Measurements from ENCODE around the gene MARCHF2. TPM values are rescaled to one million over a fixed set of nuclear protein-coding genes. Genes with fewer than 3 reads are reported as not detected.

Gene MARCHF2
- total and polyA plus RNA-seq, 2 donors (not counting 3 experiments of a cell fraction or from before 2014, with no cell fraction given) = 43.5 to 91.9 TPM

- Histone ChIP-seq H3K79me2 (ENCODE audit: control insufficient read depth, insufficient read depth, low read length) (peaks cover 61% of the 10 kb centered on the region), H3K27me3 (ENCODE audit: control insufficient read depth in 2 of 2, insufficient read depth in 2 of 2, low read length in 2 of 2) (no peaks in the 10 kb centered on the region), H3K4me2 (ENCODE audit: insufficient read depth, low read length) (no peak overlapping the region), H3K4me1 (ENCODE audit: control insufficient read depth, extremely low read depth, insufficient read depth, low read length) (peaks cover 32% of the 10 kb centered on the region), H3K9ac (replicated peaks; ENCODE audit: extremely low read depth, insufficient read depth, low read length) (no peak overlapping the region), H3K36me3 (ENCODE audit: control insufficient read depth in 2 of 2, extremely low read depth in 1 of 2, insufficient read depth in 2 of 2, low read length in 2 of 2) (peaks cover 0 to 8% of the 10 kb centered on the region in 2 experiments), H3K27ac (ENCODE audit: insufficient read depth, low read depth, low read length) (peak overlapping the region; percentile 70), H2AFZ (ENCODE audit: low read depth, low read length) (no peak overlapping the region), H4K20me1 (replicated peaks; ENCODE audit: control insufficient read depth, extremely low read depth, insufficient read depth, low read length) (no peaks in the 10 kb centered on the region), H3K9me3 (replicated peaks; ENCODE audit: control insufficient read depth, insufficient read depth, low read length) (no peaks in the 10 kb centered on the region), H3K4me3 (replicated peaks in 1 of 3; ENCODE audit: insufficient read depth in 1 of 3, low read depth in 1 of 3, low read length in 3 of 3) (no peak overlapping the region), H3K9me1 (replicated peaks; ENCODE audit: control insufficient read depth, extremely low read depth, insufficient read depth, low read length) (no peaks in the 10 kb centered on the region)
- dilution Hi-C loops (cut with MboI; ENCODE audit: extremely low pct_ligation_motif_present, low sequenced_read_pairs) = no loop called here
- DNase-seq (ENCODE audit: low read depth, low spot score) (no peak), FAIRE-seq (no peak)
- TF ChIP-seq MYC (IDR thresholded peaks at IDR 0.05; ENCODE audit: low read depth, low read length) (no peak), GATA2 (IDR thresholded peaks at IDR 0.05; ENCODE audit: insufficient read depth, insufficient read length, low read depth, low read length) (no peak), POLR2A (IDR thresholded peaks at IDR 0.05; ENCODE audit: low read depth, low read length) (no peak), JUN (IDR thresholded peaks at IDR 0.05; ENCODE audit: borderline replicate concordance, insufficient read depth, insufficient read length, low read depth) (no peak), POLR2AphosphoS5 (IDR thresholded peaks at IDR 0.05; ENCODE audit: insufficient read depth, low read depth, low read length) (no peak), FOS (IDR thresholded peaks at IDR 0.05; ENCODE audit: borderline replicate concordance, insufficient read depth, low read length) (no peak), EZH2 (IDR thresholded peaks at IDR 0.05; ENCODE audit: borderline replicate concordance, low read depth, low read length, severe bottlenecking) (no peak)
- TF ChIP-seq, protein P1, sequence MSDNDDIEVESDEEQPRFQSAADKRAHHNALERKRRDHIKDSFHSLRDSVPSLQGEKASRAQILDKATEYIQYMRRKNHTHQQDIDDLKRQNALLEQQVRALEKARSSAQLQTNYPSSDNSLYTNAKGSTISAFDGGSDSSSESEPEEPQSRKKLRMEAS (IDR thresholded peaks at IDR 0.05; ENCODE audit: insufficient read depth, insufficient read length) = no peak
- TF ChIP-seq, protein P2, sequence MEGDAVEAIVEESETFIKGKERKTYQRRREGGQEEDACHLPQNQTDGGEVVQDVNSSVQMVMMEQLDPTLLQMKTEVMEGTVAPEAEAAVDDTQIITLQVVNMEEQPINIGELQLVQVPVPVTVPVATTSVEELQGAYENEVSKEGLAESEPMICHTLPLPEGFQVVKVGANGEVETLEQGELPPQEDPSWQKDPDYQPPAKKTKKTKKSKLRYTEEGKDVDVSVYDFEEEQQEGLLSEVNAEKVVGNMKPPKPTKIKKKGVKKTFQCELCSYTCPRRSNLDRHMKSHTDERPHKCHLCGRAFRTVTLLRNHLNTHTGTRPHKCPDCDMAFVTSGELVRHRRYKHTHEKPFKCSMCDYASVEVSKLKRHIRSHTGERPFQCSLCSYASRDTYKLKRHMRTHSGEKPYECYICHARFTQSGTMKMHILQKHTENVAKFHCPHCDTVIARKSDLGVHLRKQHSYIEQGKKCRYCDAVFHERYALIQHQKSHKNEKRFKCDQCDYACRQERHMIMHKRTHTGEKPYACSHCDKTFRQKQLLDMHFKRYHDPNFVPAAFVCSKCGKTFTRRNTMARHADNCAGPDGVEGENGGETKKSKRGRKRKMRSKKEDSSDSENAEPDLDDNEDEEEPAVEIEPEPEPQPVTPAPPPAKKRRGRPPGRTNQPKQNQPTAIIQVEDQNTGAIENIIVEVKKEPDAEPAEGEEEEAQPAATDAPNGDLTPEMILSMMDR (IDR thresholded peaks at IDR 0.05; ENCODE audit: extremely low read depth in 1 of 2, insufficient read depth in 1 of 2, low read depth in 1 of 2, low read length in 2 of 2) = no peak
- CTCF ChIA-PET = interaction anchor here (0.6 to 2.9 kb wide), 6 partner anchors 9 to 52 kb away, joined by 3 to 52 read pairs (median 4); no protein-coding TSS in a partner anchor
- BruUV-seq (replicated peaks) = no TSS peak
- POLR2A ChIA-PET = interaction anchor here (1.0 kb wide), 1 partner anchor 42 kb away, joined by 4 read pairs; no protein-coding TSS in a partner anchor
- intact Hi-C loops (cut with micrococcal nuclease) = loop anchor here (1.0 kb wide), 2 partner anchors 28 to 41 kb away; no protein-coding TSS in a partner anchor
Measured at GRCh38 chr19:8395621-8396082, 17.5 kb upstream of the MARCHF2 start.
